GM19397 (cell line): ENCODE measurements around the gene GDF15.

Source experiments
- ATAC-seq: cut with Tn5 transposase; IDR thresholded peaks from one replicate; pipeline ENCODE4 v1.9.1; 2021; ENCODE audit warnings: mild to moderate bottlenecking, moderate library complexity; ENCODE audit not compliant: unreplicated experiment

GDF15 gene

GRCh38 chr19:18417250-18418028 is 31.5 kb downstream of the GDF15 start:
- ATAC-seq, result no peak

GRCh38 chr19:18418029-18418482 is 32.1 kb downstream of the GDF15 start:
- no peak for ATAC-seq

GRCh38 chr19:18418483-18419194 is 32.7 kb downstream of the GDF15 start:
- no peak for ATAC-seq

- peak; percentile 39 for ATAC-seq
Measured at GRCh38 chr19:18419195-18419698, 33.3 kb downstream of the GDF15 start, which contains the start of gene SSBP4. SSBP4 (plus strand) TSS chr19:18419398; CDS start chr19:18419649, 251 bp downstream.

- no peak for ATAC-seq
Measured at GRCh38 chr19:18419699-18420460, 33.9 kb downstream of the GDF15 start.

GRCh38 chr19:18420930-18421329 is 35.0 kb downstream of the GDF15 start:
- no peak for ATAC-seq

GRCh38 chr19:18421371-18421959 is 35.5 kb downstream of the GDF15 start:
- no peak for ATAC-seq

- ATAC-seq, result no peak
Measured at GRCh38 chr19:18422530-18423191, 36.7 kb downstream of the GDF15 start.

GRCh38 chr19:18423258-18424020 is 37.5 kb downstream of the GDF15 start:
- no peak for ATAC-seq

GRCh38 chr19:18424122-18424889 is 38.3 kb downstream of the GDF15 start:
- no peak for ATAC-seq

- ATAC-seq, result no peak
Measured at GRCh38 chr19:18424890-18425514, 39.0 kb downstream of the GDF15 start.

GRCh38 chr19:18425515-18426415 is 39.8 kb downstream of the GDF15 start:
- no peak for ATAC-seq

GRCh38 chr19:18426416-18426767 is 40.4 kb downstream of the GDF15 start:
- ATAC-seq, result no peak

GRCh38 chr19:18427080-18427742 is 41.3 kb downstream of the GDF15 start:
- no peak for ATAC-seq

- no peak for ATAC-seq
Measured at GRCh38 chr19:18427743-18428113, 41.8 kb downstream of the GDF15 start.

GRCh38 chr19:18428173-18428786 is 42.3 kb downstream of the GDF15 start:
- no peak for ATAC-seq
